Effector memory CD8-positive, alpha-beta T cell (primary cell): Measurements from ENCODE around the gene RGS6.
A peak's percentile ranks its signal among the peaks of the same experiment; 100 is the strongest.

Experiments used
- ATAC-seq: fragments of 150-1000 bp; cut with Tn5 transposase; replicated peaks from 2 replicates; pipeline ENCODE4 v1.10.0; 2021; ENCODE audit warnings: mild to moderate bottlenecking, moderate library complexity
- DNase-seq, 3 experiments: peaks; one replicate each; pipeline ENCODE4 v3.0.0; 2021
- H3K27ac Mint-ChIP-seq, 2 donors: one replicate each; pipeline ENCODE4 v1.8.0; 2022; ENCODE audit warnings: mild to moderate bottlenecking in 2 of 2, mixed read lengths in 2 of 2, moderate library complexity in 2 of 2
- H3K27me3 Mint-ChIP-seq, 2 donors: one replicate each; pipeline ENCODE4 v1.8.0; 2022; ENCODE audit warnings: mixed read lengths in 2 of 2
- H3K36me3 Mint-ChIP-seq: one replicate; pipeline ENCODE4 v1.8.0; 2022; ENCODE audit warnings: mild to moderate bottlenecking, moderate library complexity, mixed read lengths; ENCODE audit not compliant: insufficient read depth
- H3K4me1 Mint-ChIP-seq, 2 donors: one replicate each; pipeline ENCODE4 v1.8.0; 2022; ENCODE audit warnings: low read depth in 2 of 2, mixed read lengths in 2 of 2
- H3K4me3 Mint-ChIP-seq, 2 donors: one replicate each; pipeline ENCODE4 v1.8.0; 2022; ENCODE audit warnings: mild to moderate bottlenecking in 2 of 2, mixed read lengths in 2 of 2, moderate library complexity in 2 of 2
- H3K9me3 Mint-ChIP-seq, 2 donors: one replicate each; pipeline ENCODE4 v1.8.0; 2022; ENCODE audit warnings: mixed read lengths in 2 of 2

RGS6 gene

GRCh38 chr14:72089625-72090024 lies 157.4 kb downstream of the RGS6 start:
- Mint-ChIP-seq H3K27ac (no peak overlapping the region), H3K9me3 (peaks cover 0 to 1% of the 10 kb centered on the region in 2 donors), H3K4me3 (no peak overlapping the region), H3K4me1 (no peaks in the 10 kb centered on the region), H3K36me3 (no peaks in the 10 kb centered on the region), H3K27me3 (peaks cover 20 to 33% of the 10 kb centered on the region in 2 donors)
- ATAC-seq (no peak), DNase-seq (no peak)

- Mint-ChIP-seq H3K9me3 (peaks cover 0 to 1% of the 10 kb centered on the region in 2 donors), H3K27ac (peak overlapping the region in 1 of 2 donors; percentile 53), H3K4me1 (peaks cover 0 to 5% of the 10 kb centered on the region in 2 donors), H3K27me3 (peaks cover 35 to 56% of the 10 kb centered on the region in 2 donors), H3K36me3 (no peaks in the 10 kb centered on the region), H3K4me3 (no peak overlapping the region)
- ATAC-seq (no peak), DNase-seq (no peak)
Measured at GRCh38 chr14:72094844-72095582, 162.8 kb downstream of the RGS6 start.

GRCh38 chr14:72097173-72097783 lies 165.0 kb downstream of the RGS6 start:
- ATAC-seq: no peak
- Mint-ChIP-seq H3K9me3 (peaks cover 0 to 1% of the 10 kb centered on the region in 2 donors), H3K27me3 (peaks cover 37 to 42% of the 10 kb centered on the region in 2 donors), H3K27ac (no peak overlapping the region), H3K4me3 (no peak overlapping the region), H3K4me1 (peaks cover 0 to 5% of the 10 kb centered on the region in 2 donors), H3K36me3 (no peaks in the 10 kb centered on the region)
- DNase-seq: no peak

- Mint-ChIP-seq H3K9me3 (peaks cover 0 to 1% of the 10 kb centered on the region in 2 donors), H3K27ac (no peak overlapping the region), H3K4me3 (no peak overlapping the region), H3K4me1 (peaks cover 0 to 5% of the 10 kb centered on the region in 2 donors), H3K27me3 (peaks cover 37 to 41% of the 10 kb centered on the region in 2 donors), H3K36me3 (no peaks in the 10 kb centered on the region)
- DNase-seq (no peak), ATAC-seq (no peak)
Measured at GRCh38 chr14:72098210-72098609, 166.0 kb downstream of the RGS6 start.

GRCh38 chr14:72099566-72099965 lies 167.3 kb downstream of the RGS6 start:
- Mint-ChIP-seq H3K9me3 (no peaks in the 10 kb centered on the region), H3K4me3 (no peak overlapping the region), H3K27me3 (peaks cover 35 to 47% of the 10 kb centered on the region in 2 donors), H3K4me1 (peaks cover 0 to 8% of the 10 kb centered on the region in 2 donors), H3K27ac (no peak overlapping the region), H3K36me3 (no peaks in the 10 kb centered on the region)
- no peak for DNase-seq
- no peak for ATAC-seq

GRCh38 chr14:72104011-72104613 lies 171.9 kb downstream of the RGS6 start:
- ATAC-seq (peak; percentile 27), DNase-seq (peak in 2 of 3 experiments; percentile 10)
- peaks cover 34 to 53% of the 10 kb centered on the region in 2 donors for H3K27me3 Mint-ChIP-seq
- no peak overlapping the region for H3K4me3 Mint-ChIP-seq
- no peaks in the 10 kb centered on the region for H3K36me3 Mint-ChIP-seq
- no peaks in the 10 kb centered on the region for H3K9me3 Mint-ChIP-seq
- peaks cover 0 to 3% of the 10 kb centered on the region in 2 donors for H3K4me1 Mint-ChIP-seq
- no peak overlapping the region for H3K27ac Mint-ChIP-seq

- no peaks in the 10 kb centered on the region for H3K4me1 Mint-ChIP-seq
- H3K9me3 Mint-ChIP-seq: no peaks in the 10 kb centered on the region
- ATAC-seq (no peak), DNase-seq (no peak)
- H3K4me3 Mint-ChIP-seq: no peak overlapping the region
- H3K27me3 Mint-ChIP-seq: peaks cover 43 to 56% of the 10 kb centered on the region in 2 donors
- no peak overlapping the region for H3K27ac Mint-ChIP-seq
- H3K36me3 Mint-ChIP-seq: no peaks in the 10 kb centered on the region
Measured at GRCh38 chr14:72111911-72112310, 179.7 kb downstream of the RGS6 start.

GRCh38 chr14:72118841-72119240 lies 186.6 kb downstream of the RGS6 start:
- no peak for ATAC-seq
- Mint-ChIP-seq H3K9me3 (no peaks in the 10 kb centered on the region), H3K36me3 (no peaks in the 10 kb centered on the region), H3K4me1 (no peaks in the 10 kb centered on the region), H3K4me3 (no peak overlapping the region), H3K27me3 (peaks cover 16 to 37% of the 10 kb centered on the region in 2 donors), H3K27ac (no peak overlapping the region)
- no peak for DNase-seq

- ATAC-seq: no peak
- H3K27me3 Mint-ChIP-seq: peaks cover 9 to 27% of the 10 kb centered on the region in 2 donors
- no peak overlapping the region for H3K27ac Mint-ChIP-seq
- no peaks in the 10 kb centered on the region for H3K9me3 Mint-ChIP-seq
- no peaks in the 10 kb centered on the region for H3K36me3 Mint-ChIP-seq
- H3K4me1 Mint-ChIP-seq: no peaks in the 10 kb centered on the region
- no peak overlapping the region for H3K4me3 Mint-ChIP-seq
- no peak for DNase-seq
Measured at GRCh38 chr14:72120315-72120714, 188.1 kb downstream of the RGS6 start.

- no peak overlapping the region for H3K4me3 Mint-ChIP-seq
- no peaks in the 10 kb centered on the region for H3K4me1 Mint-ChIP-seq
- DNase-seq: no peak
- no peak overlapping the region for H3K27ac Mint-ChIP-seq
- peaks cover 6 to 40% of the 10 kb centered on the region in 2 donors for H3K27me3 Mint-ChIP-seq
- ATAC-seq: no peak
- no peaks in the 10 kb centered on the region for H3K9me3 Mint-ChIP-seq
- no peaks in the 10 kb centered on the region for H3K36me3 Mint-ChIP-seq
Measured at GRCh38 chr14:72123755-72124154, 191.5 kb downstream of the RGS6 start.

GRCh38 chr14:72124171-72124570 lies 191.9 kb downstream of the RGS6 start:
- ATAC-seq (no peak), DNase-seq (no peak)
- H3K27ac Mint-ChIP-seq: no peak overlapping the region
- H3K36me3 Mint-ChIP-seq: no peaks in the 10 kb centered on the region
- H3K4me3 Mint-ChIP-seq: no peak overlapping the region
- H3K9me3 Mint-ChIP-seq: no peaks in the 10 kb centered on the region
- H3K27me3 Mint-ChIP-seq: peaks cover 7 to 44% of the 10 kb centered on the region in 2 donors
- H3K4me1 Mint-ChIP-seq: no peaks in the 10 kb centered on the region

GRCh38 chr14:72126091-72126490 lies 193.9 kb downstream of the RGS6 start:
- H3K4me1 Mint-ChIP-seq: no peaks in the 10 kb centered on the region
- peaks cover 19 to 60% of the 10 kb centered on the region in 2 donors for H3K27me3 Mint-ChIP-seq
- DNase-seq (no peak), ATAC-seq (no peak)
- no peak overlapping the region for H3K4me3 Mint-ChIP-seq
- no peaks in the 10 kb centered on the region for H3K36me3 Mint-ChIP-seq
- no peak overlapping the region for H3K27ac Mint-ChIP-seq
- no peaks in the 10 kb centered on the region for H3K9me3 Mint-ChIP-seq

- peaks cover 20 to 59% of the 10 kb centered on the region in 2 donors for H3K27me3 Mint-ChIP-seq
- no peaks in the 10 kb centered on the region for H3K36me3 Mint-ChIP-seq
- DNase-seq (no peak), ATAC-seq (no peak)
- no peaks in the 10 kb centered on the region for H3K9me3 Mint-ChIP-seq
- H3K27ac Mint-ChIP-seq: no peak overlapping the region
- no peaks in the 10 kb centered on the region for H3K4me1 Mint-ChIP-seq
- no peak overlapping the region for H3K4me3 Mint-ChIP-seq
Measured at GRCh38 chr14:72126561-72126960, 194.3 kb downstream of the RGS6 start.

GRCh38 chr14:72128629-72129028 lies 196.4 kb downstream of the RGS6 start:
- DNase-seq: no peak
- Mint-ChIP-seq H3K4me1 (no peaks in the 10 kb centered on the region), H3K36me3 (no peaks in the 10 kb centered on the region), H3K27me3 (peaks cover 36 to 71% of the 10 kb centered on the region in 2 donors), H3K9me3 (peaks cover 0 to 2% of the 10 kb centered on the region in 2 donors), H3K4me3 (no peak overlapping the region), H3K27ac (no peak overlapping the region)
- no peak for ATAC-seq
